GM12878 (cell line): ENCODE measurements around the gene TRAF7. TPM values are rescaled to one million over a fixed set of nuclear protein-coding genes. Genes with fewer than 3 reads are reported as not detected.

Experiments used
- ATAC-seq: fragments of 200-7000 bp; cut with Tn5 transposase; 3 replicates; pipeline ENCODE4 v1.9.1; 2020; ENCODE audit warnings: mild to moderate bottlenecking, moderate library complexity
- BruUV-seq: library from RNA; stranded (reverse); fragments of 400-500 nt; replicated peaks from 2 replicates; lab custom pipeline; 2021; lab: Mats Ljungman, UMichigan
- CTCF ChIA-PET: fragments of 300-600 bp; sonication (Branson Sonifier 250); formaldehyde crosslinking; extraction: SDS; loops from one replicate; lab custom pipeline; 2021; ENCODE audit warnings: inconsistent platforms; lab: Yijun Ruan, JAX
- POLR2A ChIA-PET: fragments of 350-600 bp; formaldehyde crosslinking; extraction: SDS; loops from one replicate; lab custom pipeline; 2021; ENCODE audit warnings: inconsistent platforms; lab: Charles Lee
- RAD21 ChIA-PET: fragments of 300-600 bp; sonication (Branson Sonifier 250); formaldehyde crosslinking; loops from one replicate; lab custom pipeline; 2023; ENCODE audit warnings: antibody characterized with exemption; ENCODE audit not compliant: unreplicated experiment; lab: Charles Lee
- SMC1A ChIA-PET: fragments of 300-600 bp; sonication (Branson Sonifier 250); formaldehyde crosslinking; loops from one replicate; lab custom pipeline; 2023; ENCODE audit not compliant: unreplicated experiment, uncharacterized antibody; lab: Charles Lee
- DNase-seq: peaks from one replicate; pipeline ENCODE4 v3.0.0-alpha.2; 2011; ENCODE audit warnings: low read depth, low spot score
- FAIRE-seq: peaks from 3 replicates; lab custom pipeline; 2011; peaks lifted over from hg19 to GRCh38; lab: Jason Lieb, UNC
- H2AFZ ChIP-seq: 2 replicates; pipeline ENCODE4 v1.6.0; 2011; ENCODE audit warnings: low read depth, low read length, control low read depth; ENCODE audit not compliant: control insufficient read depth
- H3K27ac ChIP-seq: 2 replicates; pipeline ENCODE4 v1.5.1; 2011; ENCODE audit warnings: control low read depth; ENCODE audit not compliant: control insufficient read depth, insufficient read depth
- H3K27me3 ChIP-seq, 2 experiments: replicated peaks in 1 of 2; 2 replicates each; pipeline versions ENCODE4 v1.6.0 to v1.6.1; 2011; ENCODE audit warnings: low read length in 1 of 2; ENCODE audit not compliant: control insufficient read depth in 2 of 2, insufficient read depth in 2 of 2
- H3K36me3 ChIP-seq, 2 experiments: 2 replicates each; pipeline ENCODE4 v1.5.1; 2011; ENCODE audit warnings: low read length in 1 of 2; ENCODE audit not compliant: control insufficient read depth in 2 of 2, insufficient read depth in 2 of 2
- H3K4me1 ChIP-seq: 2 replicates; pipeline ENCODE4 v1.6.1; 2011; ENCODE audit warnings: mild to moderate bottlenecking, low read length, moderate library complexity, mixed read lengths; ENCODE audit not compliant: control insufficient read depth, insufficient read depth
- H3K4me2 ChIP-seq: 2 replicates; pipeline ENCODE4 v1.6.0; 2011; ENCODE audit warnings: control low read depth; ENCODE audit not compliant: control insufficient read depth, insufficient read depth
- H3K4me3 ChIP-seq: fragments of 200-600 bp; sonication (generic); 2 replicates; pipeline ENCODE4 v1.5.1; 2016
- H3K79me2 ChIP-seq: 2 replicates; pipeline ENCODE4 v1.6.0; 2011; ENCODE audit warnings: low read length; ENCODE audit not compliant: control insufficient read depth, insufficient read depth
- H3K9ac ChIP-seq: 2 replicates; pipeline ENCODE4 v1.8.0; 2011; ENCODE audit warnings: low read length, control low read depth, mixed read lengths; ENCODE audit not compliant: control insufficient read depth, insufficient read depth
- H3K9me3 ChIP-seq: replicated peaks from 3 replicates; pipeline ENCODE4 v1.5.1; 2011; ENCODE audit warnings: mild to moderate bottlenecking, low read length; ENCODE audit not compliant: control insufficient read depth, insufficient read depth
- H4K20me1 ChIP-seq: 2 replicates; pipeline ENCODE4 v1.6.0; 2011; ENCODE audit not compliant: control insufficient read depth, insufficient read depth
- CBX3 ChIP-seq: fragments of 200-600 bp; sonication (generic); IDR thresholded peaks from 2 replicates; pipeline ENCODE4 v1.6.1; 2016; ENCODE audit warnings: low read depth, borderline replicate concordance
- NFYA ChIP-seq: IDR thresholded peaks from 2 replicates; pipeline ENCODE4 v1.6.1; 2011; ENCODE audit warnings: low read depth, mild to moderate bottlenecking, low read length, improper control_type of control experiment, borderline replicate concordance
- POLR2A ChIP-seq: IDR thresholded peaks from 2 replicates; pipeline ENCODE4 v1.6.1; 2011; ENCODE audit warnings: low read depth, mild to moderate bottlenecking, low read length
- SMARCA5 ChIP-seq: fragments of 450-650 bp; IDR thresholded peaks from 2 replicates; pipeline ENCODE4 v1.6.1; 2017; ENCODE audit warnings: mild to moderate bottlenecking
- SUZ12 ChIP-seq: fragments of 200-600 bp; sonication (generic); IDR thresholded peaks from one replicate; pipeline ENCODE4 v1.6.1; 2018; ENCODE audit warnings: antibody characterized with exemption, mild to moderate bottlenecking; ENCODE audit not compliant: unreplicated experiment
- TCF7 ChIP-seq: IDR thresholded peaks from 2 replicates; pipeline ENCODE4 v1.6.1; 2014; ENCODE audit warnings: antibody characterized with exemption, borderline replicate concordance
- USF2 ChIP-seq: IDR thresholded peaks from 2 replicates; pipeline ENCODE4 v1.6.1; 2011; ENCODE audit warnings: low read depth, low read length, improper control_type of control experiment, borderline replicate concordance
- WGBS: methylation state at CpG from one replicate; pipeline ENCODE4 v1.1.6; 2016; ENCODE audit warnings: low lambda C conversion rate; ENCODE audit not compliant: insufficient replicate concordance, insufficient coverage; ENCODE audit errors: missing lambda C conversion rate; 5-methylcytosine and 5-hydroxymethylcytosine counted together
- in situ Hi-C: fragments of 300-500 bp; cut with MboI; formaldehyde crosslinking; loops from 9 replicates; pipeline ENCODE4 v1.14.3; 2018; ENCODE audit warnings: mixed read lengths
- intact Hi-C: fragments of 100-400 bp; cut with micrococcal nuclease; formaldehyde crosslinking; loops from one replicate; pipeline ENCODE4 v1.14.2; 2022; ENCODE audit not compliant: unreplicated experiment
- polyA plus RNA-seq, 11 experiments: library from polyadenylated mRNA; depleted of rRNA in 4 of 11; unstranded in 6 of 11; stranded (reverse) in 5 of 11; fragments of >200 nt; fragmentation: Nextera tagmentation in 4 of 11; fragmentation: Illumina TruSeq in 1 of 11; extraction: Ambion mirVana in 4 of 11; extraction: Trizol in 1 of 11; gene quantifications; 1 replicate in 1 of 11; 2 replicates in 10 of 11; pipeline versions ENCODE4 v1.2.1 to v1.2.3, GENCODE V29; 2011 to 2016; ENCODE audit warnings: inconsistent platforms in 2 of 11, missing spikeins in 2 of 11, low read depth in 1 of 11
- total RNA-seq, 4 experiments: library from RNA; depleted of rRNA in 3 of 4; stranded (reverse); fragments of >200 nt in 3 of 4; fragmentation: Illumina TruSeq in 1 of 4; extraction: Trizol in 1 of 4; gene quantifications; 2 replicates each; pipeline versions ENCODE4 v1.2.1 to v1.2.3, GENCODE V29; 2013 to 2021

The TRAF7 gene
- total and polyA plus RNA-seq, 10 of the 15 experiments (the other 5 are each of a cell fraction or from before 2014, with no cell fraction given) = 0.61 to 87.0 (median 30.0) TPM

- no peaks in the 10 kb centered on the region for H3K9me3 ChIP-seq
- ChIA-PET POLR2A (no interaction called here), CTCF (interaction anchor here (1.0 to 1.1 kb wide), 3 partner anchors 9 to 51 kb away, joined by 3 read pairs; no protein-coding TSS in a partner anchor)
- intact Hi-C loops (no loop called here), in situ Hi-C loops (loop anchor here (5.0 to 10.0 kb wide), 3 partner anchors 59 to 279 kb away; no protein-coding TSS in a partner anchor)
- no peaks in the 10 kb centered on the region for H3K27me3 ChIP-seq
- H2AFZ ChIP-seq = no peak overlapping the region
- 67% methylated on average over 17 of the region's 17 CpGs for WGBS
- no peak overlapping the region for H3K9ac ChIP-seq
- no peak for FAIRE-seq
- no peak overlapping the region for H3K4me3 ChIP-seq
- H3K27ac ChIP-seq = no peak overlapping the region
- BruUV-seq = no TSS peak
- H4K20me1 ChIP-seq = no peaks in the 10 kb centered on the region
- H3K36me3 ChIP-seq = no peaks in the 10 kb centered on the region
- no peaks in the 10 kb centered on the region for H3K79me2 ChIP-seq
- no peak for TF ChIP-seq CBX3
- TF ChIP-seq NFYA = no peak
- TF ChIP-seq SMARCA5 = no peak
- TF ChIP-seq SUZ12 = no peak
- no peak for TF ChIP-seq USF2
- TF ChIP-seq POLR2A = no peak
- no peak for TF ChIP-seq TCF7
- TF ChIP-seq, all 136 proteins: peak for 0
- Histone ChIP-seq H3K4me1 (peaks cover 2% of the 10 kb centered on the region; the same call in 1 of the 2 replicates), H3K4me2 (no peak overlapping the region)
- SMC1A ChIA-PET = interaction anchor here (0.7 kb wide), 1 partner anchor 22 kb away, joined by 3 read pairs; no protein-coding TSS in a partner anchor
- RAD21 ChIA-PET = no interaction called here
- ATAC-seq = no peak
- DNase-seq = no peak
Measured at GRCh38 chr16:2143878-2144485, 11.6 kb upstream of the TRAF7 start.
